ENCODE data around the gene APOA1.

Gene APOA1

DNA sequence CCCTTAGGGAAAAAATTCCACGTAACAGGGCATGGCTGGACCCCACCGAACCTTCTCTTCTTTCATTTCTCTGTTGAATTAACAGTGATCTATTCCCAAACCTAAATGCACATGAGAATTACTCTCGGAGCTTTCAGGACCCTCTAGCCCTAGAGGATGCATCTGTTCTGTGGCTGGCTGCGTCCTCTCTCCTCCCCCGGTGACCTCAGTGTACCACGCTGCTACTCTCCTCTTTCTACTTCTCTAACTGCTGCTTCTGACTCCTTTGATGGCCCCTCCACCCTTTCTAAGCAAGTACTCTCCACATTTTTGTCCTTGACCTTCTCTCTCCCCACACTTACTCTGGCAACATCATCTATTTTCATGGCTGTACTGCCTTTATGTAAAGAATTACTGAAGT is 12.1 kb upstream of the APOA1 start:
- DNase-seq (ENCODE audit: low read depth), result peak; percentile 82
- TF ChIP-seq, protein P1, sequence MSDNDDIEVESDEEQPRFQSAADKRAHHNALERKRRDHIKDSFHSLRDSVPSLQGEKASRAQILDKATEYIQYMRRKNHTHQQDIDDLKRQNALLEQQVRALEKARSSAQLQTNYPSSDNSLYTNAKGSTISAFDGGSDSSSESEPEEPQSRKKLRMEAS (IDR thresholded peaks at IDR 0.05; ENCODE audit: low read depth, low read length), result peak; percentile 41; the same call in 1 of the 2 replicates
- peak; percentile 48; the same call in 1 of the 2 replicates for TF ChIP-seq MYC (IDR thresholded peaks at IDR 0.05; ENCODE audit: low read depth, low read length)
- TF ChIP-seq, protein P2, sequence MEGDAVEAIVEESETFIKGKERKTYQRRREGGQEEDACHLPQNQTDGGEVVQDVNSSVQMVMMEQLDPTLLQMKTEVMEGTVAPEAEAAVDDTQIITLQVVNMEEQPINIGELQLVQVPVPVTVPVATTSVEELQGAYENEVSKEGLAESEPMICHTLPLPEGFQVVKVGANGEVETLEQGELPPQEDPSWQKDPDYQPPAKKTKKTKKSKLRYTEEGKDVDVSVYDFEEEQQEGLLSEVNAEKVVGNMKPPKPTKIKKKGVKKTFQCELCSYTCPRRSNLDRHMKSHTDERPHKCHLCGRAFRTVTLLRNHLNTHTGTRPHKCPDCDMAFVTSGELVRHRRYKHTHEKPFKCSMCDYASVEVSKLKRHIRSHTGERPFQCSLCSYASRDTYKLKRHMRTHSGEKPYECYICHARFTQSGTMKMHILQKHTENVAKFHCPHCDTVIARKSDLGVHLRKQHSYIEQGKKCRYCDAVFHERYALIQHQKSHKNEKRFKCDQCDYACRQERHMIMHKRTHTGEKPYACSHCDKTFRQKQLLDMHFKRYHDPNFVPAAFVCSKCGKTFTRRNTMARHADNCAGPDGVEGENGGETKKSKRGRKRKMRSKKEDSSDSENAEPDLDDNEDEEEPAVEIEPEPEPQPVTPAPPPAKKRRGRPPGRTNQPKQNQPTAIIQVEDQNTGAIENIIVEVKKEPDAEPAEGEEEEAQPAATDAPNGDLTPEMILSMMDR (IDR thresholded peaks at IDR 0.05; ENCODE audit: low read depth, low read length), result no peak
- no peak overlapping the region for H3K4me3 ChIP-seq (ENCODE audit: low read depth, low read length)

DNA sequence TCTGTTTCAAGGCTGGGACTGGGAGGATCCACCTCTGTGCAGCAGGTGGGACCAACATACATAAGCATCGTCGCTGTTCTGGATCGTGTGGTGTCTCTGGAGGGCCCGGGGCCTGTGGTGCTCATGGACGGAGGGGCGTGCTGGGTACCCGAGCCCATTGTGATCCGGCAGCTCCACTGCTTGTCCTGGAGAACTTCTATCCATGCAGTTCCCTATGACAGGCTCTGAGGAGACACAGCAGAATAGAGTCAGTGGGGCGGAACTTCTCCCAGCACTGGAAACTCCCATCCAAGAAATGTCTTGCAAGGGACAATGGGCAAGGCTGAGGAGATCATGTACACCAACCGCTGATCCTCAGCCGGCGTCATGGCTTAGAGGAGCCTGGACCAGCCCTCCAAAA is 11.6 kb upstream of the APOA1 start:
- H3K4me3 ChIP-seq (ENCODE audit: low read depth, low read length), result no peak overlapping the region
- DNase-seq (ENCODE audit: low read depth), result no peak
- TF ChIP-seq, protein P1 (IDR thresholded peaks at IDR 0.05; ENCODE audit: low read depth, low read length), result no peak
- TF ChIP-seq POLR2A (IDR thresholded peaks at IDR 0.05; ENCODE audit: extremely low read depth, insufficient read length), result no peak
- TF ChIP-seq MYC (IDR thresholded peaks at IDR 0.05; ENCODE audit: low read depth, low read length), result no peak
- TF ChIP-seq, protein P2 (IDR thresholded peaks at IDR 0.05; ENCODE audit: low read depth, low read length), result no peak

DNA sequence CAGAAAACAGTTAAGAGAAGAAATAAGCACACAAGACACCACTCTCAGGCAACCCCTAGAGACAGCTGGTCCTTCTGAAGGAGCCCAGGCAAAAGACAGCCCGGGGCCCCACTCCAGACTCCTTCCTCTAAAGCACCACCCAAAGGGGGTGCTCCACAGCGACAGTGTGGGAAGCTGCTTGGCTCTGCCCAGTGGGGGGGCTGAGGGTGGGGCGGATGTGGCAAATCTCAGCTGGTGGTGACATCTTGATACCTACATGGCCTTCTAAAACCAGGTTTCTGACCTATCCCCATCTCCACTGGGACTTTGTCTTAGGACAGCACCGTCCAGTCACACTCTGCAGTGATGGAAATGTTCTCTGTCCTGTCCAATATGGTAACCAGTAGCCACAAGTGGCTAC is 10.2 kb upstream of the APOA1 start:
- H3K4me3 ChIP-seq (ENCODE audit: low read depth, low read length), result no peak overlapping the region
- TF ChIP-seq, protein P1 (IDR thresholded peaks at IDR 0.05; ENCODE audit: low read depth, low read length), result no peak
- TF ChIP-seq, protein P2 (IDR thresholded peaks at IDR 0.05; ENCODE audit: low read depth, low read length), result no peak
- TF ChIP-seq POLR2A (IDR thresholded peaks at IDR 0.05; ENCODE audit: extremely low read depth, insufficient read length), result no peak
- no peak for DNase-seq (ENCODE audit: low read depth)

DNA sequence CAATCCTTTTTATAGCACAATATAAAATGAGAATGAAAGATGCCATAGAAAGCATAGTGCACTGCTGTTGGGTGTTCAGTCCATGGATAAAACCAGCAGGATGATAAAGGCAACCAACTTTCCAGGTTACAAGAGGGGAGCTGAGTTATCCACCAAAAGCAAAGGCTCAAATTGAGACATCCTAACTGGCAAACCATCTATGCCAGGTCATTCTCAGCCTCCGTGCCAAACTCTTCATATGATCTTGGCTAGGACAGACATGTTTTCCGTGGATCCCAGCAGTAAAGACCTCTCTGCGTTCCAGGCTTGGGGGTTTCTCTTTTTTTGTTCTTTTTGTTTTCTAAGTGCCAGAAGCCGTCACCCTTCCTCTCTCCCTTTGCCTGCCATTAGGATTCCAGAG is 7.3 kb upstream of the APOA1 start:
- no peak overlapping the region for H3K4me3 ChIP-seq (ENCODE audit: low read depth, low read length)
- TF ChIP-seq MYC (IDR thresholded peaks at IDR 0.05; ENCODE audit: low read depth, low read length) (no peak), POLR2A (IDR thresholded peaks at IDR 0.05; ENCODE audit: extremely low read depth, insufficient read length) (no peak)
- TF ChIP-seq, protein P2 (IDR thresholded peaks at IDR 0.05; ENCODE audit: low read depth, low read length), result no peak
- TF ChIP-seq, protein P1 (IDR thresholded peaks at IDR 0.05; ENCODE audit: low read depth, low read length), result no peak
- no peak for DNase-seq (ENCODE audit: low read depth)

DNA sequence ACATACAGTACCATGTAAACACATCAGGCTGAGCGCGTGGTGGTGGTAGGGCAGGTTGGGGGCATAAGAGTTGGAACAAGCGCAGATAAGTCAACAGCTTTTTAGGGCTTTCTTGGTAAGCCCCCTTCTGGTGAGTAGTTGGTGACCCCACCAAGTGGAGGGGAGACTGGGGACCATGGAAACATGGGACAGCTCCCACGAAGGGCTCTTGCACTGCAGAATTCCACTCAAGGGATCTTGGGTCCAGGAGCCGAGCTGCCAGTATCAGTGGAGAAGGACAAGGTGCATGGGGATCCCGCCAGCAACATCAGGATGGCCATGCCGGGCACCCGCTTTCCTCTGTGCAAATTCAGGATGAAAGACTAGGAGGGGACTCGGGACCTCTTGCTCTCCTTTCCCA is 6.2 kb upstream of the APOA1 start:
- no peak overlapping the region for H3K4me3 ChIP-seq (ENCODE audit: low read depth, low read length)
- no peak for TF ChIP-seq POLR2A (IDR thresholded peaks at IDR 0.05; ENCODE audit: extremely low read depth, insufficient read length)
- TF ChIP-seq, protein P2 (IDR thresholded peaks at IDR 0.05; ENCODE audit: low read depth, low read length), result no peak
- TF ChIP-seq, protein P1 (IDR thresholded peaks at IDR 0.05; ENCODE audit: low read depth, low read length), result no peak
- no peak for DNase-seq (ENCODE audit: low read depth)

DNA sequence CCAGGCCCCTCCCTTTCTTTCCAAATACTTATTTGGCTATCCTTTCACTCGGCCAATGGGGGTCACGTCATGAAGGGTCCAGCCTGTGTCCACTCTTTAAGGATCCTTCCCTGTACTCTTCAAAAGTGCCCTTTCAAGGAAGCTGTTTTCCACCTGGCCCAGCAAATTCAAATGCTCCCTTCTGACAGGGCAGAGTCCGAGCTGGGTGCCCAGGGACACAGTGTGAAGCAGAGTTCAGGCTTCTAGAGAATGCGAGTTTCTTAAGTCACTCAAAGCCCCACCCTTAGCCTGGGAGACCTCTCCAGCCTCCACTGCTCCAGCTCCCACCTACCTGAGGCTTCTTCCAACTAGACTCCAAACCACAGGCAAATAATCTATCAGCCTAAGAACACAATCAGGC is 5.5 kb upstream of the APOA1 start:
- DNase-seq (ENCODE audit: low read depth), result no peak
- no peak overlapping the region for H3K4me3 ChIP-seq (ENCODE audit: low read depth, low read length)
- TF ChIP-seq POLR2A (IDR thresholded peaks at IDR 0.05; ENCODE audit: extremely low read depth, insufficient read length) (no peak), MYC (IDR thresholded peaks at IDR 0.05; ENCODE audit: low read depth, low read length) (no peak)
- TF ChIP-seq, protein P1 (IDR thresholded peaks at IDR 0.05; ENCODE audit: low read depth, low read length), result no peak
- TF ChIP-seq, protein P2 (IDR thresholded peaks at IDR 0.05; ENCODE audit: low read depth, low read length), result no peak
